ENCODE data around the gene DHRS2. TPM values are rescaled to one million over a fixed set of nuclear protein-coding genes. Genes with fewer than 3 reads are reported as not detected.

DHRS2 gene
- total and polyA plus RNA-seq, 10 of the 15 experiments (the other 5 are each of a cell fraction or from before 2014, with no cell fraction given) = 0.09 to 1.8 (median 0.73) TPM; not detected in 1

GRCh38 chr14:23629832-23630396 lies 6.2 kb upstream of the DHRS2 start (continued):
- no peak for TF ChIP-seq SUPT20H (IDR thresholded peaks at IDR 0.05; ENCODE audit: borderline replicate concordance, control insufficient read depth, low read depth, low read length)
- TF ChIP-seq NKRF (conservative IDR thresholded peaks at IDR 0.05) = no peak
- TF ChIP-seq, protein P1, sequence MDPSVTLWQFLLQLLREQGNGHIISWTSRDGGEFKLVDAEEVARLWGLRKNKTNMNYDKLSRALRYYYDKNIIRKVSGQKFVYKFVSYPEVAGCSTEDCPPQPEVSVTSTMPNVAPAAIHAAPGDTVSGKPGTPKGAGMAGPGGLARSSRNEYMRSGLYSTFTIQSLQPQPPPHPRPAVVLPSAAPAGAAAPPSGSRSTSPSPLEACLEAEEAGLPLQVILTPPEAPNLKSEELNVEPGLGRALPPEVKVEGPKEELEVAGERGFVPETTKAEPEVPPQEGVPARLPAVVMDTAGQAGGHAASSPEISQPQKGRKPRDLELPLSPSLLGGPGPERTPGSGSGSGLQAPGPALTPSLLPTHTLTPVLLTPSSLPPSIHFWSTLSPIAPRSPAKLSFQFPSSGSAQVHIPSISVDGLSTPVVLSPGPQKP (IDR thresholded peaks at IDR 0.05; ENCODE audit: low read depth, low read length) = no peak
- TF ChIP-seq ZBTB33 (IDR thresholded peaks at IDR 0.05) = no peak
- no peak for TF ChIP-seq SMARCA5 (IDR thresholded peaks at IDR 0.05)
- no peak for TF ChIP-seq FOS (IDR thresholded peaks at IDR 0.05; ENCODE audit: borderline replicate concordance, extremely low read depth, insufficient read length)
- TF ChIP-seq POLR2A (IDR thresholded peaks at IDR 0.05; ENCODE audit: low read depth, low read length) = no peak
- no peak for TF ChIP-seq ZBTB4 (CRISPR knock-in tag; IDR thresholded peaks at IDR 0.05)
- no peak for TF ChIP-seq MEF2B (IDR thresholded peaks at IDR 0.05; ENCODE audit: partially characterized antibody, poor library complexity, severe bottlenecking)
- no peak for TF ChIP-seq IKZF1 (conservative IDR thresholded peaks at IDR 0.05)
- TF ChIP-seq JUNB (IDR thresholded peaks at IDR 0.05) = no peak
- TF ChIP-seq NR2C2 (IDR thresholded peaks at IDR 0.05; ENCODE audit: borderline replicate concordance, control insufficient read depth, insufficient read length, low read depth) = no peak

Data from GM12878 (cell line).